ENCODE results near the gene MEGF10.

- TF ChIP-seq, protein P1, sequence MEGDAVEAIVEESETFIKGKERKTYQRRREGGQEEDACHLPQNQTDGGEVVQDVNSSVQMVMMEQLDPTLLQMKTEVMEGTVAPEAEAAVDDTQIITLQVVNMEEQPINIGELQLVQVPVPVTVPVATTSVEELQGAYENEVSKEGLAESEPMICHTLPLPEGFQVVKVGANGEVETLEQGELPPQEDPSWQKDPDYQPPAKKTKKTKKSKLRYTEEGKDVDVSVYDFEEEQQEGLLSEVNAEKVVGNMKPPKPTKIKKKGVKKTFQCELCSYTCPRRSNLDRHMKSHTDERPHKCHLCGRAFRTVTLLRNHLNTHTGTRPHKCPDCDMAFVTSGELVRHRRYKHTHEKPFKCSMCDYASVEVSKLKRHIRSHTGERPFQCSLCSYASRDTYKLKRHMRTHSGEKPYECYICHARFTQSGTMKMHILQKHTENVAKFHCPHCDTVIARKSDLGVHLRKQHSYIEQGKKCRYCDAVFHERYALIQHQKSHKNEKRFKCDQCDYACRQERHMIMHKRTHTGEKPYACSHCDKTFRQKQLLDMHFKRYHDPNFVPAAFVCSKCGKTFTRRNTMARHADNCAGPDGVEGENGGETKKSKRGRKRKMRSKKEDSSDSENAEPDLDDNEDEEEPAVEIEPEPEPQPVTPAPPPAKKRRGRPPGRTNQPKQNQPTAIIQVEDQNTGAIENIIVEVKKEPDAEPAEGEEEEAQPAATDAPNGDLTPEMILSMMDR (IDR thresholded peaks at IDR 0.05; ENCODE audit: low read depth, low read length) = no peak
- no peak for TF ChIP-seq EZH2phosphoT487 (IDR thresholded peaks at IDR 0.05; ENCODE audit: low read depth)
Observed at GRCh38 chr5:127428276-127428675, 137.7 kb downstream of the MEGF10 start.
